Fibroblast of villous mesenchyme (primary cell): ENCODE measurements around the gene DOK6. TPM values are rescaled to one million over a fixed set of nuclear protein-coding genes. Genes with fewer than 3 reads are reported as not detected.
"Not testable (repeated sequence)": the region's sequence is repeated elsewhere in the genome, so short reads cannot be mapped to it uniquely, and the experiment has no call there.

ENCODE experiments used
- DNase-seq: peaks from one replicate; pipeline ENCODE4 v3.0.0-alpha.2; 2010; ENCODE audit warnings: low read depth
- H3K4me3 ChIP-seq: 2 replicates; pipeline ENCODE4 v1.5.1; 2011; ENCODE audit warnings: low read depth, mild to moderate bottlenecking, low read length
- total RNA-seq: library from RNA; depleted of rRNA; stranded (reverse); fragments of >200 nt; gene quantifications from 2 replicates; pipeline ENCODE4 v1.2.3, GENCODE V29; 2012
- TF ChIP-seq, protein P1 (sequence below): IDR thresholded peaks from 2 replicates; pipeline ENCODE4 v1.5.1; 2012; ENCODE audit warnings: low read depth, mild to moderate bottlenecking, low read length; ENCODE audit not compliant: insufficient read depth

Gene DOK6
- total RNA-seq, 1 donor: 6.9 TPM

DNA sequence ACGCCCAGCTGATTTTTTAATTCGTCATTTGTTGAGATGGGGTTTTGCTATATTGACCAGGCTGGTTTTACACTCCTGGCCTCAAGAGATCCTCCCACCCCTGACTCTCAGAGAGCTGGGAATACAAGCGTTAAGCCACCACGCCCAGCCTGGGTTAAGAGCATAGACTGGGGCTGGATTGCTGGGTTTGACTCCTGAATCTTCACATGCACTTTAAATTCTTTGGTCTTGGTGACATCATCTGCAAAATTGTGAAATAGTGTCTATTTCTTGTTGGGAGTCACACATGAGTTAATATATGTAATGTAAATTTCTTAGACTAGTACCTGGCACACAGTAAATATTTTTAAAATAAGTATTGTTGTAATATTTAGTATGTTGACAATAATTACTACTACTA, 257.4 kb downstream of the DOK6 start:
- TF ChIP-seq, protein P1, sequence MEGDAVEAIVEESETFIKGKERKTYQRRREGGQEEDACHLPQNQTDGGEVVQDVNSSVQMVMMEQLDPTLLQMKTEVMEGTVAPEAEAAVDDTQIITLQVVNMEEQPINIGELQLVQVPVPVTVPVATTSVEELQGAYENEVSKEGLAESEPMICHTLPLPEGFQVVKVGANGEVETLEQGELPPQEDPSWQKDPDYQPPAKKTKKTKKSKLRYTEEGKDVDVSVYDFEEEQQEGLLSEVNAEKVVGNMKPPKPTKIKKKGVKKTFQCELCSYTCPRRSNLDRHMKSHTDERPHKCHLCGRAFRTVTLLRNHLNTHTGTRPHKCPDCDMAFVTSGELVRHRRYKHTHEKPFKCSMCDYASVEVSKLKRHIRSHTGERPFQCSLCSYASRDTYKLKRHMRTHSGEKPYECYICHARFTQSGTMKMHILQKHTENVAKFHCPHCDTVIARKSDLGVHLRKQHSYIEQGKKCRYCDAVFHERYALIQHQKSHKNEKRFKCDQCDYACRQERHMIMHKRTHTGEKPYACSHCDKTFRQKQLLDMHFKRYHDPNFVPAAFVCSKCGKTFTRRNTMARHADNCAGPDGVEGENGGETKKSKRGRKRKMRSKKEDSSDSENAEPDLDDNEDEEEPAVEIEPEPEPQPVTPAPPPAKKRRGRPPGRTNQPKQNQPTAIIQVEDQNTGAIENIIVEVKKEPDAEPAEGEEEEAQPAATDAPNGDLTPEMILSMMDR: no peak
- no peak overlapping the region for H3K4me3 ChIP-seq
- peak; percentile 16 for DNase-seq

DNA sequence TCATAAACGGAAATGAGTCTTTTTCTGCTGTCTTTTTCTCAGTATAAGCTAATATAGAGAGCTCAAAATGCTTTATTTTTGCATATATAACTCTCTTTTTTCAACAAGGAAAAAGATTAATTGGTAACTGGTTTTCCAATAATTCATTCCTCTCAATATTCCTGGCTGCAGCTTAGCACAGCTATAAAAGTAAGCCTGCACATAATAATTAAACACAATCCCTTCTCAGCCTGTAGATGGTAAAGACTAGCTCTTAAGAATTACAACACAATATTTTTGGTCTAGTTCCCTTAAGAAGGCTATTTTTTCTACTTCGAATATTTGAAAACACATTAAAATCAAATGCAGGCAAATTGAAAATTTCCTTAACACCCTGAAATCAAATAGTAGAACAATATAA, 258.0 kb downstream of the DOK6 start:
- H3K4me3 ChIP-seq: no peak overlapping the region
- DNase-seq: no peak
- TF ChIP-seq, protein P1: no peak

GRCh38 chr18:69659142-69659651, 258.5 kb downstream of the DOK6 start:
- H3K4me3 ChIP-seq: no peak overlapping the region
- DNase-seq: no peak
- TF ChIP-seq, protein P1: no peak

GRCh38 chr18:69662090-69662489, 261.4 kb downstream of the DOK6 start:
- DNase-seq, H3K4me3 ChIP-seq: not testable (repeated sequence)

DNA sequence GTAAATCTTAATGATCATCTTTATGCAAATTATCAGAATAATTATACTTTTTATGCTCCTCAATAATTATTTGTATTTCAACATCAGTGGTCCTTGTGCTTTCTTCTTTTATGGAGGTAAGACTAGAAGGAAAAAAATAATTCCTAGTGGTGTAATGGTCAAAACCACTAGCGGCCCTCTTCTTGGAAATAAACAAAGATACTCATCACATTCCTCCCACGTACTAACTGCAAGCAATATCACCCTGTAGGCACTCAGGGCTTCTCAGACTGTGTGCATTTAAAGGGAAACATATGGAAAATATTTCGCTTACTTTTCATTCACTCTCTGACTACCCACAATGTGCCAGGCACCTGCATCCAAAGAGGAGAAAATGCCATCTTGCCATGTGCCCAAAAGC, 263.7 kb downstream of the DOK6 start:
- peak; percentile 24 for DNase-seq
- H3K4me3 ChIP-seq: no peak overlapping the region
- TF ChIP-seq, protein P1: no peak

DNA sequence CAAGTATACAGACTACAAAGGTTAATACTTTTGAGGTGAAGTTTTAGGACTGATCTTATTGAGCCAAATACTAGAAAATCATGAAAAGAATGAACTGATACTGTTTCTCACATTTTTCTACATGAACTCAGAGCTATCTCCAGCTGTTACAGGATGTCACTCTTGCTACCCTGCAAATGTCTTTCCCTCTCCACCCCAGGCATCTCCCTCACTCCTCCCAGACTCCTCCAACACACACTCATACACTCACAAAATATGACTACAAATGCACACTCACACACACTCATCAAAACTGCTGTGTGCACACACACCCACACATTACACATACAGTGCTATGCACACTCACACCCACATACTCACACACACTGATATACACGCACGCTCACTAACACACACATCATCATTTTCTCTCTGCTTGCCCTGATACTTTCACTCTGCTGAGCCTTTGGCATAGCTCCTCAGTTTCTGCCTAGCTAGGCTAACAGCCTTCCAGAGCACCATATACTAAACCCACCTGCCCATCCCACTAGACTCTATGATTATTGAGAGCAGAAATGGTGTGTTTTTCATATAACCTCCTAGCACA, 273.7 kb downstream of the DOK6 start:
- H3K4me3 ChIP-seq: no peak overlapping the region
- TF ChIP-seq, protein P1: no peak
- DNase-seq: no peak

- TF ChIP-seq, protein P1: no peak
- no peak for DNase-seq
- H3K4me3 ChIP-seq: no peak overlapping the region
Observed at GRCh38 chr18:69674966-69675365, 274.3 kb downstream of the DOK6 start.
